Measurements from ENCODE around the gene ZNF343.
"Not testable (repeated sequence)": the region's sequence is repeated elsewhere in the genome, so short reads cannot be mapped to it uniquely, and the experiment has no call there.

The ZNF343 gene

DNA sequence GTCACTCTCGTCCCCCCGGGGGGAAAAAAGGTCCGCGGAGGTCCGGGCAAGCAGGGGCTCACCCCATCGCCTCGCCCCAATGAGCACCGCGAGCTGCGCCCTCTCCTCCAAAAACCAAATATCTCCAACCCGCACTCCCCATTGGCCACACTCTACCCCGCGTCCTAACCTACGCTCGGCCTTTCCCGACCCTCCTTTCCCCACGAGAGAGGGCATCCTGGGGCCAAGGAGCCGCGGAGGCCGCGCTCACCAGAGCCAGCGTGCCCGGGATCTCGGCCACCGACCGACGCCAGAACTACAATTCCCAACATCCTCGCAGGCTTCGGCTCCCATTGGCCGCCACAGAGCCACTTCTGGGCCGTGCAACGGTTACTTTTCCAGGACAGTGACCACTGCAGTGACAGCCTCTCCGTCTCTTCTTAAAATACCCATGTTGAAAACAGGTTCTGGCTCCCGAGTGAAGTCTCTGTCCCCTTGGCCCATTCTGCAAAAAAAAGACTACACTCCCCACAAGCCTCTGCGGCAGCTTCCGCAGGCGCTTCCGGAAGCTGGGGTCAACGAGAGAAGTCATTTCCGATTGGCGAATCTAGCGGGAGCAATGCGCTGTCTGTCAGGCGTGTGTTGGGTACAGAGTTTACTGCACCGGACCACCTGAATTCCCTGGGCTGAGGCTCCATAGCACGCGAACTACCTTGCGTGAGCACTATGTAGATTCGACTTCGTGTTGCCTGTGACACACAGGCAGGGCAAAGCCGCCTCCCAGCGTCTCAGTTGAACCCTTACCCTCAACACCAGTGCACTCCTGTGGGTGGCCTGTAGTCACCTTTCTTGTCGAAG lies at the start of gene ZNF343:
ZNF343 (minus strand) TSS at position 285 of the 837 bp plus-strand sequence. CDS start 15,020 bp downstream, outside the sequence.
- peak; percentile 87 for DNase-seq

DNA sequence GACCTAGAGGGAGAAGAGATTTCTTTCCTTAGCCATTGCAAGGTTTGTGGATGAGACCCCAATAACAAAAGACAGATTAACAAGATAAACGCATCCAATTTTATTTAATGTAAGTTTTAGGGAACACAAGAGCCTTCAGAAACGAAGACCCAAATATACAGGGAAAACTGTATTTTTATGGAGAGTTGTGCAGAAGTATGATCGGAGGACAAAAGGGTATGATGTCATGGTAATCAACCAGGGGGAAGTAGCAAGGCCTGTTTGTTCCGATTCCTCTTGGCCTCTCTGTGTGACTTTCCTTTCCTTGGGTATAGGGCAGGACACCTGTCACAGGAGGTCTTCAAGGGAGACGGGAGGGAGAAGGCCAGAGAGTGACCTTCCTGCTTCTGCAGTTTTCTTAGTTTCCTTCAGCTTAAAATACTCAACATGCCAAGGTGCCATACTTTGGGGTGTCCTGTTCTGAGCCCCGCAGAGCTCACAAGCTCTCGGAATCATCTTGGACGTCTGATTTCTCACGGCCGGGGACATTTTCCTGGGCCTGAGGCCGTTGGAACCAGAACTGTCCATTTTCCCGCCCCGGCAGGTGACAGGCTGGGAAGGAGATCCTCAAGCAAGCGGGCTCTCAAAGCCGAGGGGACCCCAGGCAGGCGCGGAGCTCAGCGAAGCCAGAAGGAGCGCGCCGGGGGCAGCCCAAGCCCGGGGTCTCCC lies 49.3 kb upstream of the ZNF343 start:
- DNase-seq, result no peak

DNA sequence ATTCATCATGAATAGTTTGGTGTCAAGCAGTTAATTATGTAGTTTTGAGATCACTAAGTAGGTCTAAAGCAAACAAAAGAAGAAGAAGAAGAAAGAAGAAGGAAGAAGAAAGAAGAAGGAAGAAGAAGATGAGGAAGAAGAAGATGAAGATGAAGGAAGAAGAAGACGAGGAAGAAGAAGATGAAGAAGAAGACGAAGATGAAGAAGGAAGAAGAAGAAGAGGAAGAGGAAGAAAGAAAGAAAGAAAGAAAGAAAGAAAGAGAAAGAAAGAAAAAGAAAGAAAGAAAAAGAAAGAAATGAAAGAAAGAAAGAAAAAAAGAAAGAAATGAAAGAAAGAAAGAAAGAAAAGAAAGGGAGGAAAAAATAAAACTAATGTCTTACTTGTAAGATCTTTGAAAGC lies 36.9 kb upstream of the ZNF343 start:
- no peak for DNase-seq

DNA sequence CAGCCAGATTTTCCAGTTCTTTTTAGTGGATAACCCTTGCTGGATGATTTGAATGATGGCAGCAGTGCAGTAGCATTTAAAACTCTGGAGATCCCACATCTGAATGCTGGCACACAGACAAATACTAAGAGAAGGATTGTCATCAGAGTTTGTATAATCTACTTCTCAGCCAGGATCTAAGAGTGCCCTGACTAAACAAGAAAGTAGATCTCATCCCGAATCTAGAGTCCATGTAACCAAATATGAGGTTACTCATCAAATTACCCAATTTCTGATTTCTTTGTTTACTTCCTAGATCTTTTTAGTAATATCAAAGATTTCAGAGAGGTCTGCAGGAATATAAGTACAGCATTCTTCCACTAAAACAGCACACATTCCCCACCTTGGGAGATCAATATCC lies 35.5 kb upstream of the ZNF343 start:
- no peak for DNase-seq

DNA sequence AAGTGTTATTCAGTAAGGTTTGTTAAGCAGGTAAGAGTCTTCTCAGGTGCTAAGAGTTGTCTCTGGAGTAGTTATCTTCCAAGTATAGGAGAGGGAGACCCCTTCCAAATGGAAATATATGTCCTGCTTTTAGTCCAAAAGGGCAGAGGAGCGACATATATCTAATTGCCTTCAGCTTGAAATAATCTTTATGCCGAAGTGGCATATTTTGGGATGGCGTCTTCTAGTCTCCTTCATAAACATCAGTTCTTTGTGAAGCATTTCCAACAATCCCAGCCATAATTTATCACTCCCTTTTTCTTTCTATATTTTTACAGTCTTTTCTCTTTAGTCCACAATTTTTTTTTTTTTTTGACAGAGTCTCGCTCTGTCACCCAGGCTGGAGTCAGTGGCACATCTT lies 33.6 kb upstream of the ZNF343 start:
- no peak for DNase-seq

DNA sequence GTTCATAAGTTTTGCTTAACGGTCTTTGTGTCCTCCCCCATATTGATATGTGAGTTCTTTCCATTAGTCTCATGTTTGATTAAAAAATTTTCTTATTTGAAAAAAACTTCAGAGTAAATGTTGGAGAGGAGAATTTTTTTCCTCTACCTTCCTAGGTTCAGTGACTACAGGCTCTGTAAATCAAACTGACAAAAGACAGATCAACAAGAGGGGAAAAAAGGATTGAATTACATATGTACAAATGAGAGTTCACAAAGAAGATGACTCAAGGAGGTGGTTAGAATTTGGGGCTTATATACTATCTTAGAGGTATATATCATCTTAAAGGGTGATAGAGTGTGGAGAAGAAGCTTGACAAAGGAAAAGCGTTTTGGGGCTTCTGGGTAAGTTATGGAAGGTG lies 33.2 kb upstream of the ZNF343 start:
- no peak for DNase-seq

DNA sequence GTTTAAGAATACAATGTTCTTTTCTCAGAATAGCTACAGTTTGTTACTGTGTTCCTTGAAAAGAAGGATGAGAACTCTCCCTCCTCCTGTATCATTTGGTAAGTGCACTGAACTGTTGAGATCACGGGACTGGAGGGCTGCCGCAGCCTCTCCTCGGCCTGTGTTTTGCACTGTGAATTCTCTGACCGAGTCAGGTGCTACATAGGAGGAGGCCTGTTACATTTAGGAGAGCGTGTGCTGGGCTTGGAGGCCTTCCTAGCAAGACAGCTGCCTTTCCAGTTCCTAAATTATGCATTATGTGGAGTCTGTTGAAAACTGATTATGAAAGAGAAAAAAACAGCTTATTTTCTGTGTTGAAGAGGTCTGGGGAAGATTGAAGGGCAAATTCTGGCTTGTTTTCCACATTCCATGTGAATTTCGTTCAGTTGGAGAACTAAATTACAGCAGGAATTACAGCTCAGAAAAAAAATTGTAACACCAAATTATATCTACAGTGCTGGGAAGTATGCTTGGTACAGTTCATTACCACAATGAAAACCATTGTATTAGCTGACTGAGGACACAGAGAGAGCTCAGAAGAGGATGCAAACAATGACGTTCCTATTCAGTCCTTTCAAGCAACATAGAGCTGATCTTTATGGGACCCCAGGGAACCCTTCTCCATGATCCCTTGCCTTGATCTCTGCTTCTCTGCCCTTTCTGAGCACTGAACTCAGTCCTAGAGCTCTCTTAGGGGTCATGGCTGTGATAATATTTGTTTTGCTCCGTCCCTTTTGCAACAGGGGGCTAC lies 30.4 kb upstream of the ZNF343 start:
- no peak for DNase-seq

DNA sequence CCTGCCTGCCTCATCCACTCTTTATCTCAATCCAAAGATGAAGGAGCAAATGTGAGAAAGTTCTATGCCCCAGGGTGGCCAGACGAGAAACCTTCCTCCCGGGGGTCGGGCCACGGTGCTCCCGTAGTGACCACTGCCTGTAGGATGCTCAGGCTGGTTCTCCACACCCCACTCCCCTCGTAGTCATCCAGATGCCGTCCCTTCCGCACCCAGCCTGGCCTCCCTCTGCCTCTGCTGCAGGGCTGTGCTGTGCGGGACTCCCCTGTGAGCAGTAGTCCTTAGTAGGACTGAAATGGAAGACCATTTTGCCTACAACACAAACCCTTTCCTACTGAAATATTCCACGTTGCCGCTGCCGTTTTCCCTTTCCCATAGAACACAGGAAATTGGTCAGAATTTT lies 29.6 kb upstream of the ZNF343 start:
- DNase-seq, result no peak

DNA sequence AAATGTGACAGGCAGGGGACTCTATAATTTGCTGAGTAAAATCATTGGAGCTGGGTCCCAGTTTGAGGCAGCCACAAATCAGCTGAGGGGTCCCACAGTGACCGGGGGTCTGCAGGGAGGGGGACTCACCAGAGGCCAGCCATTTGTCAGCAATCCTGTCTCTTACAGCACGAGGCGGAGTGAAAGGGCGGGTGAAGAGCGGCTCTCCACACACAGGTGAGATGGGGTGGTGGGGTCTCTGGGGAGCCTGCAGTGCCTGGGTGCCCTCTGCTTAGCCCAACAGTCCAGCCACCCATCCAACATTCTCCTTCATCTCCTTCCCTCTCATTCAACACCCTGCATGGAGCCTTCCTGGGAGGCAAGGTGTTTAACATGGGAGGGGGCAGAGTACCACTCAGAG lies 28.4 kb upstream of the ZNF343 start:
- DNase-seq, result no peak

DNA sequence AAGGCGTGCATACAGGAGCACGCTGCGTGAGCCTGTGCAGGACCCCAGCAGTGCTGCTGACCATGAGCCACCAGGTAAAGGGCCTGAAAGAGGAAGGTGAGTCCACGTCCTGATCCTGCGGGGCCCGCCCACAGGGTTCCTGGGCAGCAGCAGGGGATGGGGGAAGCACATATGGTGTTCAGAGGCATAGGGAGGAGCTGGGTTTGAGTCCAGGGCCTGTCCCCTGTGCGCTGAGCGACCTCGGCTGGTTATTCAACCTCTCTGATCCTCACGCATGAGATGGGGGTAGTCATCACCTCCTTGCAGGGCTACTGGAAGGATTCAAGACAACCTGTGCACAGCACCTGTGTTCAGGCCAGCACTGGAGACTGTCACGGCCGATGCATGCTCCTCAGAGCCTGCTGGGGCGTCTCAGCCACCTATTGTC lies 27.9 kb upstream of the ZNF343 start, which contains the start of gene TMC2:
TMC2 (plus strand) TSS at position 14 of the 427 bp plus-strand sequence; CDS start at position 63, 49 bp downstream.
- DNase-seq, result no peak

DNA sequence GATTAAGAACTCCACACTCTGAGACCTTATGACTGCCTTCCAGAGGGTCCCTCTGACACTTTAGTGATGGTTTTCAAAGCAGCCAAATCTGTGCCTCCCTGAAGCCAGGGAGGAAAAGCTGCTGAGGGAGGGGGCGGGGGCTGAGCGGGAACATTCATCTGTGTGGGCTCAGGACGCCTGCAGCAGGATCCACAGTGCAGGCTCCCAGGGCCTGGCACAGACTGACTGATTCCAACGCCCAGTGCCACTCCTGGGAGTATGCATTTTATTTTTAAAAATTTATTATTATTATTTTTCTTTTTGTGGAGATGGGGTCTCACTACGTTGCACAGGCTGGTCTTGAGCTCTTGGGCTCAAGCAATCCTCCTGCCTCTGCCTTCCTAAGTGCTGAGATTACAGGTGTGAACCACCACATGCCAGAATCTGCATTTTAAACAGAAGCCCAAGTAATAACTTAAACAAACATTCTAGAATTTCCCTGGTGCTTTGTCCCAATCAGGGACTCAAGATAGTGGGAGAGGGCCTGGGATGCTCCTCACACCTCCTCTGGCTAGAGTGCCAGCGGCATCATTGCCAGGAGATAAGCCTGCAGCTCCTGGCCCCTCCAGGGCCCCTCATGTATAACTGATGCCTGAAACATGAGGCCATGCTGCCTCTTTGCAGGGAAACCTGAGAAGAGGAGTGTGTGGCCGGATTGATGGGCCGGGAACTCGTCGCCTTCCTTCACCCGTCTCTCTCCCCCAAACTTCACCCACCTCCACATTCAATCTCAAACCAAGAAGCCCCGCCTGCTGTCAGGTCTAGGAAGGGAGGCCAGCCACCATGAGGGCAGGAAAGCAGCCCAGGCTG lies 27.2 kb upstream of the ZNF343 start:
- DNase-seq, result no peak

DNA sequence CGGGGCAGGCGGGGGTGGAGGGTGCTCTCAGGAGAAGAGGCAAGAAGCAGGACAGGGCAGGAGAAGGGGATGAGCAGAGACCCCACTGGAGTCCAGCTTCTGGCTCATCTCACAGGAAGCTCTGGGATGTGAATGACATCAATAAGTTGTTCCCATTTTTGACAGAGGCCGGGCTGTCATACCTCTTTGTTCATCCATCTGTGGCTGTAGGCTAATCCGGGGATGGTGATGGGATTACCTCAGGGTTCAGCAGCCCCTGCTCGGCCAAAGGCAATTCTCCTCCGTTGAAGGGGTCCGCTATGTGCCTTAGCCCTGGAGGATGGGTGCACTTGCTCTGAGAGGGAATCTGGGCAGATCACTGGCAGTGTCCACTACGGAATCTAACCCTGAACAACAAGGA lies 24.4 kb upstream of the ZNF343 start:
- no peak for DNase-seq

DNA sequence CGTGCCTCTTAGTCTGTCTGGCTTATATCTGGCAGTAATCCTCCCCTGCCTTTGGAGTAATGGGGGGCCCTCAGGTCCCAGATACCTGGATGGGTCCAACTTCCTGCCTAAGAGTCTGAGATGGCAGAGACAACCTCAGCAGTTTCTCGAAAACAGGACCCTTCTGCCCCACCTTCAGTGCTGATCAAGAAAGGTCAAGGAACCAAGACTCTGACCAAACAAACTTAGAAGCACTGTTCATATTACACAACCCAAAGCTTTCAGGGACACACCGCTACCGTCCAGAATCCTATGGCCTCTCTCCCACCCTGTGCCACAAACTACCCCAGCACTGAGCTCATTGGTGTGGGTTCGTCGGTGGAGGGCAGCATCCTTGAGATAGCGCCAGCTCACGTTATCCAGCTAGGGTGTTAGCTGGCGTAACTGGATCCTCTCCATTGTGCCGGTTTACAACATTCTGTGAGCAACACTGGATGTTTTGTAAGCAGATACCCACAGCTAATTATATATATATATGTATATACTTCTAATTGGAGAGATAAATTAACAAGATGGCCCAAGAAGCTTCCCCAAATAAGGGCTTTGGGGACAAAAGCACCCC lies 20.1 kb upstream of the ZNF343 start:
- DNase-seq, result no peak

DNA sequence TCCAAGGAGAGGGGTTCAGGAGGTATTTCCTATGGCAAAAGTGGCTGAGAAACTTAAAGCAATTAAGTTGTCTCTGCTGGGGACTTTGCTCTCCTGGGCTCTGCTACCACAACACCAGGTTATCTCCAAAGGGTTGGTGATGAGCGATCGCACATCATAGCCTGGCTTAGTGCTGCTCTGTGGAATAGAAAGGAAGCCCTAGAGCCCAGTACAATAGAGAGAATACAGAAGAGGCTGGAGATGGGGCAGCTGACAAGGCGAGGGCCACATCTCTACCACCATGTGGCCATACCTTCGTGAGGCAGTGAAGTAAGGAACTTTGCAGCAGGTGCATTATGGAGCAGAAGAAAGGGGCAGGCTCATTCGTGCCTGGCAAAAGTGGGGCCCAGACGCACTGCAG lies 19.0 kb upstream of the ZNF343 start:
- no peak for DNase-seq

DNA sequence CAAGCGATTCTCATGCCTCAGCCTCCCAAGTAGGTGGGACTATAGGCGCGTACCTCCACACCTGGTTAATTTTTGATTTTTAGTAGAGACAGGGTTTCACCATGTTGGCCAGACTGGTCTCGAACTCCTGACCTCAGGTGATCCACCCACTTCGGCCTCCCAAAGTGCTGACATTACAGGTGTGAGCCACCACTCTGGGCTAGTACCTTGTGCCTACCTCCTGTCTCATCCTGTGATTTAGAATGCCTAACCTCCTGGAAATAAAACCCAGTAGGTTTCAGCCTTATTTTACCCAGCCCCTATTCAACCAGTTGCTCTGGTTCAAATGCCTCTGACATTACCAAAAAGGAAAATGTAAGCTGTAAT lies 17.5 kb upstream of the ZNF343 start:
- not testable (repeated sequence) for DNase-seq

DNA sequence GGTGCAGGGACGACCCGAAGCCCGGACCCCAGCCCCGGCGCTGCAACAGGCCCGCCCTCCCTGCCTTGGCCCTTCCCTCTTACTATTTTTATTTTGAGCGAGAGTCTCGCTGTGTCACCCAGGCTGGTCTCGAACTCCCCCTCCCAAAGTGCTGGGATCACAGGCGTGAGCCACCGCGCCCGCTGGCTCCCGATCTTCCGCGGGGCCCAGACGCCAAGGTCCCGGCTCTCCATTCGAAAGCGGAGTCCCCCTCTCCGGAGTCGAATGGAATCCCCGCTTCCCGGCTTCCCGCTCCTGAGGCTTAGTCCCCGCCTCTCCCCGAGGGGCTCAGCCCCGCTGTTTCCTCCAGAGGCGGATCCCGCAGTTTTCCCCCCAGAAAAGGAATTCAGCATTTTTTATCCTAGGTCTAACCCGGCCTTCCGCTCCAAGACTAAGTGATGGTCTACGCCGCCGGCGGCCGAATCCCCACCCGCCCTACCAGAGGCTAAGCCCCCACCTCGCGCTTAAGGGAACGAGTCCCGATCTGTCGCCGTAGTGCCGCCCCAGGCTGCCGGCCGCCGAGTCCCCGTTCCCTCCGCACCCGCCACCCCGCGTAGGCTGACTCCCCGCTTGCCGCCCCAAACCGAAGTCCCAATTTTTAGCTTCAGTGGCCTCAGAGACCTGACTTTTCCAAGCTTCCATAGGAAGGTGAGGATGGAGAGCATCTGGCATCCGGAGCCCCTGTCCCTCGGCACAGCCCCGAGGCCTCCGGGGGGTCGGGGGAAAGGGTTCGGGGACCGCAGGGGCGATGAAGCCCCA lies 16.2 kb upstream of the ZNF343 start:
- DNase-seq, result no peak

DNA sequence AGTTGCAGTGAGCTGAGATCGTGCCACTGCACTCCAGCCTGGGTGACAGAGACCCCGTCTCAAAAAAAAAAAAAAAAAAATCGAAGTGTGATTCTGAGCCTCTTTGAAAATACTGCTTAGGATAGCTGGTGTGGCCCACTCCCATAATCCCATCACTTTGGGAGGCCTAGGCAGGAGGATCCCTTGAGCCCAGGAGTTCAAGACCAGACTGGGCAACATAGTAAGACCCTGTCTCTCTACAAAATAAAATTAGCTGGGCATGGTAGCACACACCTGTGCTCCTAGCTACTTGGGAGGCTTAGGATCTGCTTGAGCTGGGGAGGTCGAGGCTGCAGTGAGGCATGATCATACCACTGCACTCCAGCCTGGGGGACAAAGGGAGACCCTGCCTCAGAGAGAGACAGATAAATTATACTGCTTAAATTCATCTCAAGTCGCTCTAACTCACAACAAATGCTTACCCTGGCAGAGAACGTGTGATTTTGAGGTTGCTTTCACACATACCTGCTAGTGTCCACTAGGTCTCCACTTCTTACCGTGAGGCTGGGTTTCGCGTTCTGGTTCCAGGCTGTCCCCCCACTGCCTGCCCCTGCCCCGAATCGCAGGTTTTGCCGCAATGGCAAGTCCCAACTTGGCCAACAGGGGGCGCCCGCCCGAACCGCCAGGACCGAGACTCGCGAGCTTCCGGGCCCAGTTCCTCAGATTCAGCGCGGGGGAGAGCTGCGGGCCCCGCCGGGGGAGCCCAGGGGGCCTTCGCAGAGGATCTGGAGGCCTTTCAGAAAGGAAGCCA lies 15.4 kb upstream of the ZNF343 start:
- peak; percentile 70 for DNase-seq

DNA sequence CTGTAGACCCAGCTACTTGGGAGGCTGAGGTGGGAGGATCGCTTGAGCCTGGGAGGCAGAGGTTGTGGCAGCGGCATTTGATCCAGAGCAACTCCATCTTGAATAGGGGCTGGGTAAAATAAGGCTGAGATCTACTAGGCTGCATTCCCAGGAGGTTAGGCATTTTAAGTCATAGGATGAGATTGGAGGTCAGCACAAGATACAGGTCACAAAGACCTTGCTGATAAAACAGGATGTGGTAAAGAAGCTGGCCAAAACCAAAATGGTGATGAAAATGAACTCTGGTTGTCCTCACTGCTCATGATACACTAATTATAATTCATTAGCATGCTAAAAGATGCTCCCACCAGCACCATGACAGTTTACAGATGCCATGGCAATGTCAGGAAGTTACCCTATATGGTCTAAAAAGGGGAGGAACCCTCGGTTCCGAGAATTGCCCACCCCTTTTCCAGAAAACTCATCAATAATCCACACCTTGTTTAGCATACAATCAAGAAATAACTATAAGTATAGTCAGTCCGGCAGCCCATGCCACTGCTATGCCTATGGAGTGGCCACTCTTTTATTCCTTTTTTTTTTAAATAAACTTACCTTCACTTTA lies 14.2 kb upstream of the ZNF343 start:
- DNase-seq, result not testable (repeated sequence)

DNA sequence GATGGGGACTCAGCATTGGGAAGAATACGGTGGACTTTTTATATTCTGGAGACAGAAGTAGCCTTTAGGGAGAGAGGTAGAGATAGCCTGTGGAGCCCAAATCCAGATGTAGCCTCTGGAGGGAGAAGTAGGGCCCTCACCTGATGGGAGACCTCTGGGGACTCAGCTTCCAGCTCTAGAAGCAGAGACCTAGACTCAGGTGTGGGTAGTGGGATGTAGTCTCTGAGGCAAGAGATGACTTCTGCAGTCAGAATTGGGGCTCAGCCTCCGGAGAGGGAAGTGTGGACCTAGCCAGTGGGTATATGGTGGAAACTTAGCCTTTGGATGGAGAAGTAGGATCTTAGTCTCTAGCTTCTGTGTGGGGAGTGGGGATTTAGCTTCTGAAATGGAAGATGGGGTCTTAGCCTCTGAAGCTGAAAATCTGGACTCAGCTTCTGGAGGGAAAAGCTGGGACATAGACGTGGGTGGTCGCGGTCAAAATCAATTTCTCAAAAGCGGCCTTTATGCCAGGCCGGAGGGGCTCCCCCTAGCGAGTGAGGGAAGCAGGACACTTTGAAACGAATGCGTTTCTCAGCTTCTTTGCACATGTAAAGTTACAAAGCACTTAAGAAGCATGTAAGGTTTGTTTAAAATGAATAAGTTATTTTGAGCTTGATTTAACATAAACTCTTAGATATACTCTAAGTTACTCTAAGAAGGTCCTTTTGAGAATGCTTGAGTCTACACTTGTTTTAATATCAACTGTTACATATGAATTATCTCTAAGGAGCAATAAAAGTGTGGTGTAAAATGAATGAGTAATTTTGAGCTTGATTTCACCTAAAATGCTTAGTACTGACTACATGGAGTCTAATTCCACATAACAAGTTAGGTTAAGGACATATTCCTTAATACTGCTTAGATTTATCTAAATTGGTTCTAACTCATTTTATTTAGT lies 12.9 kb upstream of the ZNF343 start:
- DNase-seq, result no peak

All from NCI-H1417 treated with DMSO at 0.1 percent for 48 hours (cell line).